ENCODE results near the gene IL32. TPM values are rescaled to one million over a fixed set of nuclear protein-coding genes. Genes with fewer than 3 reads are reported as not detected.
"Not testable (repeated sequence)": the region's sequence is repeated elsewhere in the genome, so short reads cannot be mapped to it uniquely, and the experiment has no call there.

IL32 gene
- total RNA-seq, 2 donors from 2014 or later = 2.0 to 4.0 TPM

- Histone ChIP-seq H3K4me3 (ENCODE audit: low read length) (no peak overlapping the region), H3K27me3 (ENCODE audit: control insufficient read depth, insufficient read depth, low read length, poor library complexity, severe bottlenecking) (no peaks in the 10 kb centered on the region), H3K9me3 (ENCODE audit: control insufficient read depth, low read length) (no peaks in the 10 kb centered on the region), H3K9ac (ENCODE audit: extremely low read depth, low read length, poor library complexity, severe bottlenecking) (no peak overlapping the region), H3K36me3 (ENCODE audit: control insufficient read depth, insufficient read depth, low read length) (no peaks in the 10 kb centered on the region), H3K4me1 (ENCODE audit: control insufficient read depth, insufficient read depth, low read length) (no peaks in the 10 kb centered on the region), H3K27ac (ENCODE audit: low read depth, low read length) (no peak overlapping the region)
- peaks cover 4% of the 10 kb centered on the region for H3K27me3 Mint-ChIP-seq (ENCODE audit: insufficient read depth)
- no peak for DNase-seq
- no peak for TF ChIP-seq CTCF (conservative IDR thresholded peaks at IDR 0.05)
- 91 to 100% methylated on average over 1 to 7 of the region's 7 CpGs for WGBS, 2 experiments (ENCODE audit: insufficient coverage in 1 of 2, insufficient read length in 1 of 2)
- H3K4me1 Mint-ChIP-seq = no peaks in the 10 kb centered on the region
- no peak overlapping the region for H3K27ac Mint-ChIP-seq
- no peak overlapping the region for H3K4me3 Mint-ChIP-seq
- no peaks in the 10 kb centered on the region for H3K9me3 Mint-ChIP-seq
- no peaks in the 10 kb centered on the region for H3K36me3 Mint-ChIP-seq (ENCODE audit: low read depth)
Observed at GRCh38 chr16:3066440-3066748, 954 bp downstream of the IL32 start.

GRCh38 chr16:3068487-3068886 lies 3.0 kb downstream of the IL32 start:
- Mint-ChIP-seq H3K4me1 (peaks cover 7% of the 10 kb centered on the region), H3K9me3 (no peaks in the 10 kb centered on the region), H3K27me3 (ENCODE audit: insufficient read depth) (no peaks in the 10 kb centered on the region), H3K4me3 (no peak overlapping the region), H3K27ac (no peak overlapping the region), H3K36me3 (ENCODE audit: low read depth) (no peaks in the 10 kb centered on the region)
- Histone ChIP-seq H3K36me3 (ENCODE audit: control insufficient read depth, insufficient read depth, low read length) (no peaks in the 10 kb centered on the region), H3K9ac (ENCODE audit: extremely low read depth, low read length, poor library complexity, severe bottlenecking) (no peak overlapping the region), H3K4me1 (ENCODE audit: control insufficient read depth, insufficient read depth, low read length) (no peaks in the 10 kb centered on the region), H3K4me3 (ENCODE audit: low read length) (no peak overlapping the region), H3K27me3 (ENCODE audit: control insufficient read depth, insufficient read depth, low read length, poor library complexity, severe bottlenecking) (no peaks in the 10 kb centered on the region), H3K9me3 (ENCODE audit: control insufficient read depth, low read length) (no peaks in the 10 kb centered on the region), H3K27ac (ENCODE audit: low read depth, low read length) (no peak overlapping the region)
- DNase-seq = no peak
- no peak for TF ChIP-seq CTCF (conservative IDR thresholded peaks at IDR 0.05)
- WGBS, 2 experiments (ENCODE audit: insufficient coverage in 1 of 2, insufficient read length in 1 of 2) = 92 to 95% methylated on average over 4 of the region's 4 CpGs

- not testable (repeated sequence) for H3K27ac ChIP-seq (ENCODE audit: low read depth, low read length); H3K4me1 ChIP-seq (ENCODE audit: control insufficient read depth, insufficient read depth, low read length); H3K9ac ChIP-seq (ENCODE audit: extremely low read depth, low read length, poor library complexity, severe bottlenecking); H3K4me3 Mint-ChIP-seq; H3K36me3 ChIP-seq (ENCODE audit: control insufficient read depth, insufficient read depth, low read length); H3K9me3 Mint-ChIP-seq; H3K4me3 ChIP-seq (ENCODE audit: low read length); DNase-seq; H3K4me1 Mint-ChIP-seq; H3K27me3 Mint-ChIP-seq (ENCODE audit: insufficient read depth); H3K27me3 ChIP-seq (ENCODE audit: control insufficient read depth, insufficient read depth, low read length, poor library complexity, severe bottlenecking); H3K36me3 Mint-ChIP-seq (ENCODE audit: low read depth); H3K27ac Mint-ChIP-seq; H3K9me3 ChIP-seq (ENCODE audit: control insufficient read depth, low read length)
- 94% methylated on average over 2 to 10 of the region's 11 CpGs for WGBS, 2 experiments (ENCODE audit: insufficient coverage in 1 of 2, insufficient read length in 1 of 2)
Observed at GRCh38 chr16:3069146-3069545, 3.7 kb downstream of the IL32 start.

- no peak overlapping the region for H3K4me3 ChIP-seq (ENCODE audit: low read length)
- H3K27me3 ChIP-seq (ENCODE audit: control insufficient read depth, insufficient read depth, low read length, poor library complexity, severe bottlenecking) = no peaks in the 10 kb centered on the region
- H3K9me3 ChIP-seq (ENCODE audit: control insufficient read depth, low read length) = no peaks in the 10 kb centered on the region
- Mint-ChIP-seq H3K9me3 (no peaks in the 10 kb centered on the region), H3K4me1 (peaks cover 9% of the 10 kb centered on the region), H3K27me3 (ENCODE audit: insufficient read depth) (no peaks in the 10 kb centered on the region), H3K4me3 (no peak overlapping the region), H3K27ac (no peak overlapping the region), H3K36me3 (ENCODE audit: low read depth) (no peaks in the 10 kb centered on the region)
- no peaks in the 10 kb centered on the region for H3K36me3 ChIP-seq (ENCODE audit: control insufficient read depth, insufficient read depth, low read length)
- H3K27ac ChIP-seq (ENCODE audit: low read depth, low read length) = no peak overlapping the region
- WGBS, 2 experiments (ENCODE audit: insufficient coverage in 1 of 2, insufficient read length in 1 of 2) = 93 to 94% methylated on average over 3 to 9 of the region's 9 CpGs
- no peak for DNase-seq
- no peaks in the 10 kb centered on the region for H3K4me1 ChIP-seq (ENCODE audit: control insufficient read depth, insufficient read depth, low read length)
- no peak for TF ChIP-seq CTCF (conservative IDR thresholded peaks at IDR 0.05)
- H3K9ac ChIP-seq (ENCODE audit: extremely low read depth, low read length, poor library complexity, severe bottlenecking) = no peak overlapping the region
Observed at GRCh38 chr16:3070608-3071111, 5.2 kb downstream of the IL32 start.

All from endodermal cell (in vitro differentiated cells).